Islet precursor cell (in vitro differentiated cells): ENCODE results near the gene UST.
"Not testable (repeated sequence)": the region's sequence is repeated elsewhere in the genome, so short reads cannot be mapped to it uniquely, and the experiment has no call there.

Source experiments
- DNase-seq: peaks from one replicate; pipeline ENCODE4 v3.0.0-alpha.2; 2018

UST gene

GRCh38 chr6:148955441-148955840 lies 208.6 kb downstream of the UST start:
- no peak for DNase-seq

GRCh38 chr6:148956163-148956562 lies 209.3 kb downstream of the UST start:
- not testable (repeated sequence) for DNase-seq

DNA sequence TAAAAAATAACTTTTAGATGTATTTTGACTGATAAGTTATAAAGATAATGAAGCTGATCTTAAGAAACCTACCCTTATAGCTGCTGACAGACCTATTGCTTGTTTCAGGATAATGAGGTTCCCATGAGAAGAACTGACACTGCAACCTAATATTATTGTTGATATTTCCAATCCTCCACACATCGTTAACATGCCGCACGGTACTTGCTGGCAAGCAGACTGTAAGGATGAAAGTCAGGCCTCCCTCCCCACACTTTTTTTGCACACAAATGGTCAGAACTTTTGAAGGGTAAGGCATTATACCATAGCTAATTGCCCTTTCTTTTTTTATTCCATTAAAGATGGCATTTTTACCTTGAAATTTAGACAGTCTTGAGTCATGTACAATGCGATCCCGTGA lies 210.9 kb downstream of the UST start:
- no peak for DNase-seq

DNA sequence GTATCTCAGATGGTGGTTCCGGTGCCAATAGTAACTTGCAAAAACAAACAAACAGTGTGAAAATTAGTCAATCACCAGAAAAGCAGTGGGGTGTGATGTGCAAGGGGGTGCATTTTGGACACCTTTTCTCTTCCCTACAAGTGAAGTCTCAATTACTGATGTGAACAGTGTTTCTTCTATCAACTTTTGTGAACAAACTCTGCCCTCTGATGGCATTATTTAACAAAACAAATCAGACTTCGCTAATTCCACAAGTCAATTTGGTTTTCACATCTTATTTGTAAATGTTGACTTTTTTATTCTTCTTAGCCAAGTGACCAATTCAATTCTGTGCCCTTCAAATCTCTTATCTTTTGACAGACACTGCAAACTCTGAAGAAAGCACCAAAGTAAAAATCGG lies 212.2 kb downstream of the UST start:
- DNase-seq, result no peak

- DNase-seq, result no peak
Observed at GRCh38 chr6:148959501-148959900, 212.7 kb downstream of the UST start.

DNA sequence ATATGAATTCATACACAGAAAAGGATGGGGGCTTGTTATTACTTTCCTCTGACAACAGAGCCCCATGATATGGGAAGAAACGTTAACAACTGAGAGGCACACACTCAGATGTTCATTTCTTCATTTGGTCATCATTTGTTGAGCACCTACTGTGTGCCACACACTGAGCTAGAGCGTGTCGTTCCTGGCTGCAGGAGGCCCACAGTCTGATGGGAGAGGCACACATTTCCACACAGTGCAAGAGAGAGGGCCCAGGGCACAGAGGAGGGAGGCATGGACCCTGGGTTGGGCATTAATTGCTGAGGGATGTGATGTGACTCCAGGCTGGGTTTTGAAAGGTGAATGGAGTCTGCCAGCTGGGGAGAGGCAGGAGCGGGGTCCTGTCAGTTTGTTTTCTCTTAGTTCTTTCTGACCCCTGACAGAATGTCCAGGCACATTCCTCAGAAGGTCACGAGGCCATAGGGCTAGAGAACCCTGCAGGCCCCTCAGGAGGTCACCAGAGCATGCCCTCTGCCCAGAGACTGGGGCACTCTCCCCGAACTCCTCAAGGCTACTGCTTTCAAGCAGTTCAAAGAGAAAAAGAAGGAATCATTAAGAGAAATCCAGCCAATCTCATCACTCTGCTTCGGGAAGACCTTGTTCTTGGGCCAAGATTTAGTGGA lies 216.2 kb downstream of the UST start:
- DNase-seq, result no peak

DNA sequence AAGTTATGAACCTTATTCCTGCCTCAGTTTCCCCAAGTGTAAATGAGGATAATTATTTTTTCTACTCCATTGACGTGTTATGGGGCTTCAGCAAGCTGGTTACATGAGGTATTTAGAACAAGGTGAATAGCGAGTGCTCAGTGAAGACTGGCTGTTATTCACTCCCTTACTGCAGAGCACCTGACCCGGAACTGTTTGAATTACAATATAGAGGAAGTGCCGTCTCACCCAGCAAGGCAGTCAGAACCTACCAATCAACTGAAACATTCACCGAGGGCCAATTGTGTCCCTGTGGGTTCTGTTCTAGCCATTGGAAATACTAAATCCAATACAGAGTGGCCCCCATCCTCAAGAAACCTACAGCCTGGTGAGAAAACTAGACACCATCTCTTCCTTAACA lies 216.9 kb downstream of the UST start:
- DNase-seq, result no peak

DNA sequence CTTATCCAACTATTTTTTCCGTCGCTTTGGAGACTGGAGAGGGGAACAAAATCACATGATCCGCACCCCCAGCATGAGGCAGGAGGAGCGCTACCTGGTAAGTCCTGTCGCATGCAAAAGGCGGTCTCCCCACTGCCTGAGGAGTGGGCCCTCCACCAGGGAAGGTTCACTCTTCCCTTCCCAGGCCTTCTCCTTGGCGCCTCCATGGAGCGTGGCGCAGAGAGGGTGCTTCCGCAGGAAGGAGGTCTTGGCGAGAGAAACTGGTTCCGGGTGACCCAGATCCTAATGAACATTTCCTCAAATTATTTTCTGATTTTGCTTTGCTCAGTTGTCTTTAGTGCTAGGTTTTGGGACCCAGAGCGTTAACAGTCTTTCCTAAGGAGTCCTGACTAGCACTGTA lies 217.6 kb downstream of the UST start:
- no peak for DNase-seq

DNA sequence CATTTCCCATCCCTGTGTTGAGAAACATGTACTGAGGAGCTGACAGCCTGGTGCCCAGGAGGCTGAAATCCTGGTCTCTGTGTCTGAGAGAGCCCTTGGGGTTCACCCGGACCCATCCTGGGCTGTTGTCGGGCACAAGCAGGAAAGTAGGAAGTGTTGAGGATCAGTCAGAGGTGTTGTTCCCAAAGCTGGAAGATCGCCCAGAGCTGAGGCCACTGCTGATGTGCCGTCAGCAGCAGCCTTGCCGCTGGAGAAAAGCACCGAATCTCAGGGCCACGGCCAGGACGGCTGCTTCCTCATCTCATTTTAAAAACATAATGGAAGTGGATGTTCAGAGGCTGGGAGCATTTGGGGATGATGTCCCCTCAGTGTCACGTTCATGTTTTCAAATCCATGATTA lies 218.5 kb downstream of the UST start:
- no peak for DNase-seq

DNA sequence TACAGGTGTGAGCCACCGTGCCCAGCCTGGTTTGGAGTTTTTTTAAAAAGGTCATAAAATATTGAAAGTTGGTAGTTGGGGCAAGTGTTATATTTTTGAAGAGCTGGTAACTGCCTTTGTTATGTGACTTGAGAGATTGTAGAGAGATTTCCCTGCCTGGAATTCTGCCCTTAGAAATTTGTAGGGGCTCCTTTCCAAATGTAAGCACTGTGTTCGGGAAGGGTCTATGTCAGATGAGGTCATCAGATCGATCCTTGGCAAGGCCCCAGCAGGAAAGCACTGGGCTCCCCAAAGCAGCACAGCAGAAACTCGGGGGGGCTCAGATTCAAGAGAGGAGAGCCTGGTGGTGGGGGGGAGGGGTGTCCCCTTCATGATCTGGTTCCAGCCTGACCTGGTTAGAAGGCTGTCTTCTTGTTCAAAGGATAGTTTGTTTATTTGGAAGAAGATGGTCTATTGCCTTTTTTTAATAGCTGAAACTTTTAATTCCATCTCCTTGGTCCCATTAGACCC lies 220.2 kb downstream of the UST start:
- no peak for DNase-seq

DNA sequence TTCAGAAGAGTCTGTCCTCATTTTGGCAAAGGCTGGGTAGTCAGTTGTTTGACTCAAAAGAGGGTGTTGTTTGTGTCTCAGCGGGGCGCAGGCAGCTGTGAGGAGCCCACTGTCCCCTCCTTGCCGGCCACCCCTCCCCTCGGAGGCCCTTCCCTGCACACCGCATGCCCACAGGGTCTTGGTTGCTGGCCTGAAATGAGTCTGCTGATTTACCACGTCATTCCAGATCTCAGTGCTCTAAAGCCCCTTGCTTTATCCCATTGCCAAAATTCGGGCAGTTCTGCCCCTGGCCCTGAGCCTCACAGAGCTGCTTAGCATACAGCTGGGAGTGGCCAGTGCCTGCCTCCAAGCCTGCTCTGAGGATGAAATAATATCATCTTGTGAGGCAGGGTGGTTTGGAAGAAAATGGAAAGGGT lies 220.7 kb downstream of the UST start:
- DNase-seq, result no peak

DNA sequence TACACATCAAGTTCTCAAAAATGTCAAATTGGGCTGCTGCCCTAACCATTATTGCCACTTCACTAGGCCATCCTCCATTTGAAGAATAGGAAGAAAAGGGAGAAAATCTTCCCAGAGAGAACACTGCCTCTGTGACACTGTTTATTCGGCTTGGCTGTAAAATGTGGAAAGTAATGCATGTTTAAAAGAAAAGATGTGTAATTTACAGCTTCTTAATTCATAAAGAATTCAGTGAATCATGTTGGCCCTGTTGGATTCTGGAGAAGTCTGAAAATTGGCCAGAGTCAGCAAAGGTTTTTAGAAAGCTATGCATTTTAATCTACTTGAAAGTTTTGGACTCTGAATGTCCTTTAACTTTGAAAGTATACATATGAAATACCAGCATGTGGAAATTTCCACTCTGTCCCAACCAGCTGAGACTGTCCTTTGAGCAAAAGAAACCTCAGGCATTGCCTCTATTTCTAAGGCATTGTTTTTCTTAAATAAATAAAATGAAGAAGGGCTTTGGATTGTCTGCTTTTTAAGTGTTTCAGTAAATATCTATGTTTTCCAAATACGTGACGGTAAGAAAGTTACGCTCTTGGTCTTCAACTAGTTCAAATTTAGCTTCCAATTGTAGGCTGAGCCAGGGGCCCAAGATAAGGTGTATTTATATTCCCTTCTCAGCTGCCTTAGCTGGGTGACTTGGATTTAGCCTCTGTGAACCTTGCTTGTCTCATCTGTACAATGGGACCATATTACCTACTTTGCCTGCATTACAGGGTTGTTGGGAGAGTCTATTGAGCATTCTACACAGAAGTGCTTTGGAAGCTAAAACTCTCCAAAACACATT lies 222.2 kb downstream of the UST start:
- DNase-seq, result no peak

GRCh38 chr6:148969603-148970061 lies 222.8 kb downstream of the UST start:
- no peak for DNase-seq

- no peak for DNase-seq
Observed at GRCh38 chr6:148971031-148971927, 224.4 kb downstream of the UST start.

DNA sequence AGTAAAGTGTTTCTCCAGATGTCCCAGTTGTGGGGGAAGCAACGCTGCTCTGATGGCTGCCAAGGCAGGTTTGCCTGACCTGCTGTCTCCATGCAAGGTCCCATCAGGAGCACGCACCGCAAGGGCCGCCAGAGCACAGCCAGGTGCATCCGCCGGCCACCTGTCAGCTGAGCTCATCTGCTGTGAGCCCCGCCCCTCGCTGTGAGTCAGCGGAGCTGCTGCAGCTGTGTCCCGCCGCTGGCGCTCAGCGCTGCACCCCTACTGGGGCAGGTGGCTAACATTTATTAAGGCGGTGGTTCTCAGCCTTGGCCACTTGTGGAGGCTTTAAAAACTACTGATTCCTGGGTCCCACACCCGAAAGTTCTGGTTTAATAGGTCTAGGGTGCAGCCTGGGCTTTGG lies 225.7 kb downstream of the UST start:
- DNase-seq, result peak; percentile 94

GRCh38 chr6:148973538-148974208 lies 226.8 kb downstream of the UST start:
- no peak for DNase-seq

- DNase-seq, result no peak
Observed at GRCh38 chr6:148974351-148974750, 227.5 kb downstream of the UST start.

- DNase-seq, result not testable (repeated sequence)
Observed at GRCh38 chr6:148978298-148978697, 231.5 kb downstream of the UST start.

DNA sequence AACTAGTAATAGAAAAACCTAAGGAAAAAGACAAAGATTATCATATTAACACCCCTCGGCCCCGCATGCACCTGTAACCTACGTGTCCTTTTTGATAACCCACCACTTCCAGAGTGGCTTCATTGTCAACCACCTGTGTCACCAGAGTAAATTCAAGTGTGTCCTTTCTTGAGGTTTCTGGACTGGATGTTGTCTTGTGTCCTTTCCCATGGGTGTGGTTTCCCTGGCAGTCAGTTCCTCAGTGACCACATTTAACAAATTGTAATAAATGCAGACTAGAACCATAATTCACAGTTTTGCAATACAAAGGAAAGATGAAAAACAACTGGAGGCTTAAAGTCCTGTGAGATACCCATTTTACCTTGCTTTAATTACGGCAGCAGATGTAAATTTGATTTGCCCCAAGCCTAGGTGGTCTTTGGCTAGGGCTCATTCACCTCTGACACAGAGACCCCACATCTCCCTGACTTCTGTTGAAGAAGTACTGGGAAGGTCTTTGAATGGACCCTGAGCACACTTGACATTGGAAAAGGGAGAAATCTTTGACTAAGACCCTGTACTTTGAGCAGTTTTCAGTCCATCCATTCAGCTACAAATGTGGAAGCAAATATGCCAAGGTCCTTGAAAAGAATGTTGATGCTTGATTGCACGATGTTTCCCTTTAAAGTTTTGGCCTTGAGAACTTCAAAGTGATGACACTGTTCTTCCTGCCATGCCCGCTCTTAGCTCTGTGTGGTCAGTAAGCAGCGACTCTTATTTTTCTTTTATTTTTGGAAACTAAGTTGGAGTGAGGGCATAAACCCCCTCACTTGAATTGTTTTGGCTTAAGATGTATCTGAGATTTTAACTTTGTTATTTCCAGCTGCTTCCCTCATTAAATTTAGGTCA lies 232.4 kb downstream of the UST start:
- DNase-seq, result no peak

- no peak for DNase-seq
Observed at GRCh38 chr6:148980234-148980633, 233.4 kb downstream of the UST start.

GRCh38 chr6:148981515-148981914 lies 234.7 kb downstream of the UST start:
- no peak for DNase-seq
